Measurements from ENCODE around the gene SLC52A1. TPM values are rescaled to one million over a fixed set of nuclear protein-coding genes. Genes with fewer than 3 reads are reported as not detected.

Gene SLC52A1
- total RNA-seq, 4 donors from 2014 or later, result 1.3 to 6.0 (median 3.4) TPM; not detected in 1

DNA sequence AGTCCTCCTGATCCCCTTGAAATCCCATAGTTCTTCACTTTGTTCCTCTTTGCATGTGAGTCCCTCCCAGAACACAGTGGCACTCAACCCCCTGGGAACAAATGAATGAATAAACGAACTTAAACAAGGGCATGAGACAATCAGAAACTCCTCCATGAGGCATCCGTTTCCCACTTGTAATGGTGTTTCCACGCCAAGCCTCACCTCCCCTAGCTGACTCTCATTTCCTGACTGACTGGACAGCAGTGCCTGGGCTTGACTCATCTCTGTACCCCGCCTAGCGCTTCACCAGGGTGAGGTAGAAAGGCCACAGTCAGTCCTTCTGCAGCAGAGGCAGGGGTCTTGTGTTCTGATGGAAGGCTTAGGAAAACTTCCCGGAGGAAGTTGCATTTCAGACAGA, 23.3 kb downstream of the SLC52A1 start:
- WGBS, 2 donors (ENCODE audit: low coverage in 1 of 2), result 60 to 66% methylated on average over 1 to 6 of the region's 6 CpGs
- in situ Hi-C loops (cut with MboI; ENCODE audit: low pct_ligation_motif_present in 1 of 4, low pct_unique_long_range_greater_than_20kb in 1 of 4, low sequenced_read_pairs in 3 of 4) (no loop called here), intact Hi-C loops (cut with DNase I; ENCODE audit: low total_unique reads) (no loop called here)
- Histone ChIP-seq H3K9me3 (no peaks in the 10 kb centered on the region), H3K27me3 (no peaks in the 10 kb centered on the region), H3K36me3 (peaks cover 0 to 55% (median 23%) of the 10 kb centered on the region in 4 donors), H3K27ac (no peak overlapping the region), H3K4me3 (no peak overlapping the region), H3K4me1 (no peaks in the 10 kb centered on the region)
- TF ChIP-seq EP300 (IDR thresholded peaks at IDR 0.05; ENCODE audit: low read depth), result no peak
- TF ChIP-seq, protein P1, sequence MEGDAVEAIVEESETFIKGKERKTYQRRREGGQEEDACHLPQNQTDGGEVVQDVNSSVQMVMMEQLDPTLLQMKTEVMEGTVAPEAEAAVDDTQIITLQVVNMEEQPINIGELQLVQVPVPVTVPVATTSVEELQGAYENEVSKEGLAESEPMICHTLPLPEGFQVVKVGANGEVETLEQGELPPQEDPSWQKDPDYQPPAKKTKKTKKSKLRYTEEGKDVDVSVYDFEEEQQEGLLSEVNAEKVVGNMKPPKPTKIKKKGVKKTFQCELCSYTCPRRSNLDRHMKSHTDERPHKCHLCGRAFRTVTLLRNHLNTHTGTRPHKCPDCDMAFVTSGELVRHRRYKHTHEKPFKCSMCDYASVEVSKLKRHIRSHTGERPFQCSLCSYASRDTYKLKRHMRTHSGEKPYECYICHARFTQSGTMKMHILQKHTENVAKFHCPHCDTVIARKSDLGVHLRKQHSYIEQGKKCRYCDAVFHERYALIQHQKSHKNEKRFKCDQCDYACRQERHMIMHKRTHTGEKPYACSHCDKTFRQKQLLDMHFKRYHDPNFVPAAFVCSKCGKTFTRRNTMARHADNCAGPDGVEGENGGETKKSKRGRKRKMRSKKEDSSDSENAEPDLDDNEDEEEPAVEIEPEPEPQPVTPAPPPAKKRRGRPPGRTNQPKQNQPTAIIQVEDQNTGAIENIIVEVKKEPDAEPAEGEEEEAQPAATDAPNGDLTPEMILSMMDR (IDR thresholded peaks at IDR 0.05), result no peak
- no peak for TF ChIP-seq POLR2AphosphoS5 (IDR thresholded peaks at IDR 0.05)
- TF ChIP-seq POLR2A (IDR thresholded peaks at IDR 0.05), result no peak
- DNase-seq, result no peak

DNA sequence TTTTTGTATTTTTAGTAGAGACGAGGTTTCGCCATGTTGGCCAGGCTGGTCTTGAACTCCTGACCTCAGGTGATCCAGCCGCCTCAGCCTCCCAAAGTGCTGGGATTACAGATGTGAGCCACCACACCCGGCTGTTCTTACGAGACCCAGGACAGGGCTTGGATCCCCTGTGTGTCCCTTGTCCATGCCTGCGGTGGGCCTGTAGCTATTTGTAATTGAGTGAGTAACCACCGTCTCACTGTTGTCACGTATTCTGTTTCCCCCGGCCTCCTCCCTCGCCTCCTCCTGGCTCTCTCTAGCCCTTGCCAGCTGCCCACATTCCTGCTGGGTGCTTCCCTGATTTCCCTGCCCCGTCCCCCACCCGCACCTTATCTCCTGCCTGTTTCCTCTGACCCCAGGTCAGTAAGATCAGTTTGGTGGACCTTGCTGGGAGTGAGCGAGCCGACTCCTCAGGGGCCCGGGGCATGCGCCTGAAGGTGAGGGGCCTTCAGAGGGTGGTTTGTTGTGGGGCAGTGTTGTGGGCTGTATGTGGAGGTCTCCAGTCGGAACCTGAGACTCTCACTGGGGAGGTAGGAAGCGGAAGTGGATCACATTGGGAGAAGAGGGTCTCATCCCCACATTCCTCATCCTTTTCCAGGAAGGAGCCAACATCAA, 31.9 kb downstream of the SLC52A1 start:
- DNase-seq, result no peak
- TF ChIP-seq, protein P1 (IDR thresholded peaks at IDR 0.05), result no peak
- TF ChIP-seq POLR2A (IDR thresholded peaks at IDR 0.05) (no peak), EP300 (IDR thresholded peaks at IDR 0.05; ENCODE audit: low read depth) (no peak), POLR2AphosphoS5 (IDR thresholded peaks at IDR 0.05) (no peak)
- Histone ChIP-seq H3K27ac (no peak overlapping the region), H3K27me3 (no peaks in the 10 kb centered on the region), H3K36me3 (peaks cover 0 to 54% (median 27%) of the 10 kb centered on the region in 4 donors), H3K9me3 (no peaks in the 10 kb centered on the region), H3K4me1 (peaks cover 11 to 20% (median 19%) of the 10 kb centered on the region in 4 donors), H3K4me3 (no peak overlapping the region)
- intact Hi-C loops (cut with DNase I; ENCODE audit: low total_unique reads), result no loop called here
- 93% methylated on average over 18 of the region's 18 CpGs; no CpG with 5 or more reads in 1 of the 2 donors for WGBS, 2 donors (ENCODE audit: low coverage in 1 of 2)
- in situ Hi-C loops (cut with MboI; ENCODE audit: low pct_ligation_motif_present in 1 of 4, low pct_unique_long_range_greater_than_20kb in 1 of 4, low sequenced_read_pairs in 3 of 4), result no loop called here

DNA sequence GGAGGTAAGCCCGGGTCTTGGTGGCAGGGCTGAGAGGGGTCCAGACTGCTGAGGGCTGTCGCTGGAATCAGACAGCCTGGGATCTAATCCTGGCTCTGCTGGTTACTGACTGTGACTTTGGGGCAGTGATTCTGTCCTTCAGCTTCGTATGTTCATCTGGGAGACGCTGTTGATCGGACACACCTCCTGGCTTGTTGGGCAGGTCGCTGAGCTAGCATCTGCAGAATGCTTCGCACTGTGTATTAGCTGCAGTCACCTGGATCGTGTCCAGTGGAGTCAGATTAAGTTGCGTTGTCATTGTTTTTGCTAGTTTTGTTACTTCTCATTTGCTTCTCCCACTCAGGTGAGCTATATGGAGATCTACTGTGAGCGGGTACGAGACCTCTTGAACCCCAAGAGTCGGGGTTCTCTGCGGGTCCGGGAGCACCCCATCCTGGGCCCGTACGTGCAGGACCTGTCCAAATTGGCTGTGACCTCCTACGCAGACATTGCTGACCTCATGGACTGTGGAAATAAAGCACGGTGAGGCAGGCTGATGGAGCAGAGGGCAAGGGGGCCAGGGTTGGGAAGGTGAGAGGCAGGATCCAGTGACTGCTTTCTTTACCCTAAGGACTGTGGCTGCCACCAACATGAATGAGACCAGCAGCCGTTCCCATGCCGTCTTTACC, 33.0 kb downstream of the SLC52A1 start:
- intact Hi-C loops (cut with DNase I; ENCODE audit: low total_unique reads) (no loop called here), in situ Hi-C loops (cut with MboI; ENCODE audit: low pct_ligation_motif_present in 1 of 4, low pct_unique_long_range_greater_than_20kb in 1 of 4, low sequenced_read_pairs in 3 of 4) (no loop called here)
- H3K4me1 ChIP-seq, result peaks cover 11 to 22% (median 19%) of the 10 kb centered on the region in 4 donors
- no peak overlapping the region for H3K4me3 ChIP-seq
- no peaks in the 10 kb centered on the region for H3K27me3 ChIP-seq
- no peak for DNase-seq
- no peak for TF ChIP-seq POLR2AphosphoS5 (IDR thresholded peaks at IDR 0.05)
- TF ChIP-seq POLR2A (IDR thresholded peaks at IDR 0.05), result no peak
- TF ChIP-seq, protein P1 (IDR thresholded peaks at IDR 0.05), result no peak
- no peak for TF ChIP-seq EP300 (IDR thresholded peaks at IDR 0.05; ENCODE audit: low read depth)
- no peaks in the 10 kb centered on the region for H3K9me3 ChIP-seq
- H3K36me3 ChIP-seq, result peaks cover 0 to 43% (median 21%) of the 10 kb centered on the region in 4 donors
- WGBS, 2 donors (ENCODE audit: low coverage in 1 of 2), result 94 to 100% methylated on average over 4 to 20 of the region's 20 CpGs
- H3K27ac ChIP-seq, result no peak overlapping the region

DNA sequence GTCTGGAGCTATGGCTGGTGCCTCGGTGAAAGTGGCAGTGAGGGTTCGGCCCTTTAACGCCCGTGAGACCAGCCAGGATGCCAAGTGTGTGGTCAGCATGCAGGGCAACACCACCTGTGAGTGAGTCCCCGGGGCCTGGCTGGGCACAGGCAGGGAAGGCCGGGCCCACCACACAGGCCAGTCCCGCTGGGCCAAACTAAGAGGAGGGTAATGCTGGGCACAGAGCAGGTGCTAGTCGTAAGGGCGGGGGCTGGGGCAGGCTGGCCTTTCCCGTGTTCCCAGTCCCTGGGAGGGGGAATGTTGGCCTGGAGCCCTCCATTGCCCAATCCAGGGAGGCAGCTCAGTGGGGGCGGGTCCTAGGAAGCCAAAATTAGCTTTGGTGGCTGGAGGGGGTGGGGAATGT, 35.0 kb downstream of the SLC52A1 start:
- TF ChIP-seq POLR2AphosphoS5 (IDR thresholded peaks at IDR 0.05) (no peak), EP300 (IDR thresholded peaks at IDR 0.05; ENCODE audit: low read depth) (no peak), POLR2A (IDR thresholded peaks at IDR 0.05) (no peak)
- TF ChIP-seq, protein P1 (IDR thresholded peaks at IDR 0.05), result no peak
- peak; percentile 56 for DNase-seq
- Histone ChIP-seq H3K9me3 (no peaks in the 10 kb centered on the region), H3K4me3 (peak overlapping the region in 1 of 4 donors; percentile 80), H3K27me3 (no peaks in the 10 kb centered on the region), H3K36me3 (peaks cover 0 to 33% (median 11%) of the 10 kb centered on the region in 4 donors), H3K4me1 (peaks cover 17 to 29% (median 26%) of the 10 kb centered on the region in 4 donors), H3K27ac (peak overlapping the region; percentile 92 to 96 (median 94))
- WGBS, 2 donors (ENCODE audit: low coverage in 1 of 2), result 81% methylated on average over 11 of the region's 11 CpGs; no CpG with 5 or more reads in 1 of the 2 donors
- in situ Hi-C loops (cut with MboI; ENCODE audit: low pct_ligation_motif_present in 1 of 4, low pct_unique_long_range_greater_than_20kb in 1 of 4, low sequenced_read_pairs in 3 of 4) (no loop called here), intact Hi-C loops (cut with DNase I; ENCODE audit: low total_unique reads) (no loop called here)

Measured in transverse colon (tissue), 4 donors.